Measurements from ENCODE around the gene PCYOX1L. TPM values are rescaled to one million over a fixed set of nuclear protein-coding genes. Genes with fewer than 3 reads are reported as not detected.

Gene PCYOX1L
- total and polyA plus RNA-seq, 9 of the 15 experiments (the other 6 are each of a cell fraction or from before 2014, with no cell fraction given): 2.3 to 17.9 (median 6.0) TPM

DNA sequence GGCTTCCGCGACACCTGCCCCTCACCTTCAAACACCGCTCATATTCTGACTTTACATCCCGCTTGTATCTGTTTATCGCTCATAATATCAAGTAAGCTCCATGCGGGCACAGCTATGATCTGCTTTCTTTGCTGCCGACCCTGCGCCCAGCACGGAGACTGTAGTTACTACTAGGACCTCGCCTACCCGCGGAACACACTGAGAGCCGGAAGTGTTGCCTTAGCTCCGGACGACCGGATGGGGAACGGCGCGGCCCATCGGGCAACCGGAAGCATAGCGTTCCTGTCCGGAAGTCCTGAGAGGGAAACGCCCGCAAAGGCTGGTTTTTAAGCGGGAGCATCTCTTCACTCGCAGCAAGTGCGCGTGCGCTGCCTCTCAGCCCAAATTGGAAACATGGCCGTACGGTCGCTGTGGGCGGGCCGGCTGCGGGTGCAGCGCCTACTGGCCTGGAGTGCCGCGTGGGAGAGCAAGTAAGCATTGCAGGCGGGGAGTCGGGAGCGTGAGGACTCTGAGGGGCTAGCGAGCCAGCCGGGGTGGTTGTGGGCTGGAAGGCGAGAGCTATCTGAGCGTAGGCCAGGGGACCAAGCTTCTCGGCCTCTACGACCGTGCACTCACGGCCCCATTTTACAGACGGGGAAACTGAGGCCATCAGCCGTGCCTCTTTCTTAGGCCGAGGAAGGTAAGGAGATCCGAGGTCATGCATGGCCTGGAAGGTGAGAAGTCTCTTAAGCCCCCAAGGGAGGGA lies 12.5 kb upstream of the PCYOX1L start, which contains the start of gene GRPEL2:
GRPEL2 (plus strand) TSS at position 353 of the 745 bp plus-strand sequence; CDS start at position 394, 41 bp downstream.
- H3K9ac ChIP-seq (ENCODE audit: insufficient read depth in 1 of 2, low read depth in 2 of 2, low read length in 2 of 2): peak within 1 kb of the TSS; percentile 97
- DNase-seq (ENCODE audit: extremely low read depth in 1 of 4, low spot score in 3 of 4) (peak; percentile 92 to 99 (median 94)), ATAC-seq (peak; percentile 97), FAIRE-seq (peak; percentile 96)
- peak within 1 kb of the TSS; percentile 97 for H2AFZ ChIP-seq (ENCODE audit: low read depth, low read length)
- in situ Hi-C loops (cut with MboI) (no loop called here), intact Hi-C loops (cut with micrococcal nuclease) (loop anchor here (1.0 kb wide), 1 partner anchor 24 kb away; no protein-coding TSS in a partner anchor)
- no peaks in the 10 kb centered on the region for H4K20me1 ChIP-seq (replicated peaks; ENCODE audit: control insufficient read depth, insufficient read depth, low read length)
- BruUV-seq (replicated peaks): TSS peak; percentile 52
- no peaks in the 10 kb centered on the region for H3K9me1 ChIP-seq (ENCODE audit: control insufficient read depth, insufficient read depth, low read length)
- H3K79me2 ChIP-seq (ENCODE audit: control insufficient read depth, insufficient read depth, low read length): peaks cover 46% of the 10 kb centered on the region
- peak within 1 kb of the TSS; percentile 92 for H3K27ac ChIP-seq (ENCODE audit: extremely low read depth, low read depth, low read length)
- H3K36me3 ChIP-seq (ENCODE audit: control insufficient read depth, insufficient read depth, low read length): peaks cover 35% of the 10 kb centered on the region
- no peaks in the 10 kb centered on the region for H3K9me3 ChIP-seq (replicated peaks; ENCODE audit: control insufficient read depth, insufficient read depth, low read depth, low read length)
- H3K4me2 ChIP-seq (ENCODE audit: insufficient read depth, low read length): peak within 1 kb of the TSS; percentile 99
- CTCF ChIA-PET (ENCODE audit: low intra/inter-chr PET ratio): no interaction called here
- POLR2A ChIA-PET: interaction anchor here (0.7 to 4.7 kb wide), 14 partner anchors 10 to 257 kb away, joined by 3 to 87 read pairs (median 4); partner anchors contain the start of genes CSNK1A1 and PCYOX1L
- peaks cover 7 to 21% of the 10 kb centered on the region in 2 experiments; a peak in 3 of 5 replicates for H3K4me1 ChIP-seq (replicated peaks in 1 of 2; ENCODE audit: control insufficient read depth in 2 of 2, insufficient read depth in 2 of 2, low read length in 2 of 2)
- H3K27me3 ChIP-seq (ENCODE audit: control insufficient read depth in 2 of 2, insufficient read depth in 2 of 2, low read length in 2 of 2): no peaks in the 10 kb centered on the region
- peak within 1 kb of the TSS; percentile 82 for H3K4me3 ChIP-seq
- WGBS (ENCODE audit: insufficient coverage, low coverage, missing lambda C conversion rate): under 1% methylated on average over 51 of the region's 54 CpGs
- TF ChIP-seq KLF16 (IDR thresholded peaks at IDR 0.05) (no peak), POLR2AphosphoS5 (IDR thresholded peaks at IDR 0.05; ENCODE audit: control insufficient read depth, insufficient read depth, low read depth, low read length) (peak; percentile 87), PHTF2 (CRISPR knock-in tag; IDR thresholded peaks at IDR 0.05) (no peak), ESRRB (CRISPR knock-in tag; IDR thresholded peaks at IDR 0.05; ENCODE audit: borderline replicate concordance) (0 out of 2 replicates have a peak, but pooled peaks have one; percentile 38), ZNF140 (CRISPR knock-in tag; IDR thresholded peaks at IDR 0.05) (no peak), ZNF274 (IDR thresholded peaks at IDR 0.05; ENCODE audit: borderline replicate concordance, low read depth, low read length) (no peak), U2AF1 (optimal IDR thresholded peaks at IDR 0.05; ENCODE audit: low read depth, low read length) (no peak), CBFA2T2 (conservative IDR thresholded peaks at IDR 0.05) (no peak), MXI1 (IDR thresholded peaks at IDR 0.05; ENCODE audit: low read depth, low read length) (no peak), CHD1 (IDR thresholded peaks at IDR 0.05; ENCODE audit: low read length) (peak; percentile 95)
- TF ChIP-seq, protein P1, sequence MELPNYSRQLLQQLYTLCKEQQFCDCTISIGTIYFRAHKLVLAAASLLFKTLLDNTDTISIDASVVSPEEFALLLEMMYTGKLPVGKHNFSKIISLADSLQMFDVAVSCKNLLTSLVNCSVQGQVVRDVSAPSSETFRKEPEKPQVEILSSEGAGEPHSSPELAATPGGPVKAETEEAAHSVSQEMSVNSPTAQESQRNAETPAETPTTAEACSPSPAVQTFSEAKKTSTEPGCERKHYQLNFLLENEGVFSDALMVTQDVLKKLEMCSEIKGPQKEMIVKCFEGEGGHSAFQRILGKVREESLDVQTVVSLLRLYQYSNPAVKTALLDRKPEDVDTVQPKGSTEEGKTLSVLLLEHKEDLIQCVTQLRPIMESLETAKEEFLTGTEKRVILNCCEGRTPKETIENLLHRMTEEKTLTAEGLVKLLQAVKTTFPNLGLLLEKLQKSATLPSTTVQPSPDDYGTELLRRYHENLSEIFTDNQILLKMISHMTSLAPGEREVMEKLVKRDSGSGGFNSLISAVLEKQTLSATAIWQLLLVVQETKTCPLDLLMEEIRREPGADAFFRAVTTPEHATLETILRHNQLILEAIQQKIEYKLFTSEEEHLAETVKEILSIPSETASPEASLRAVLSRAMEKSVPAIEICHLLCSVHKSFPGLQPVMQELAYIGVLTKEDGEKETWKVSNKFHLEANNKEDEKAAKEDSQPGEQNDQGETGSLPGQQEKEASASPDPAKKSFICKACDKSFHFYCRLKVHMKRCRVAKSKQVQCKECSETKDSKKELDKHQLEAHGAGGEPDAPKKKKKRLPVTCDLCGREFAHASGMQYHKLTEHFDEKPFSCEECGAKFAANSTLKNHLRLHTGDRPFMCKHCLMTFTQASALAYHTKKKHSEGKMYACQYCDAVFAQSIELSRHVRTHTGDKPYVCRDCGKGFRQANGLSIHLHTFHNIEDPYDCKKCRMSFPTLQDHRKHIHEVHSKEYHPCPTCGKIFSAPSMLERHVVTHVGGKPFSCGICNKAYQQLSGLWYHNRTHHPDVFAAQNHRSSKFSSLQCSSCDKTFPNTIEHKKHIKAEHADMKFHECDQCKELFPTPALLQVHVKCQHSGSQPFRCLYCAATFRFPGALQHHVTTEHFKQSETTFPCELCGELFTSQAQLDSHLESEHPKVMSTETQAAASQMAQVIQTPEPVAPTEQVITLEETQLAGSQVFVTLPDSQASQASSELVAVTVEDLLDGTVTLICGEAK (IDR thresholded peaks at IDR 0.05): peak; percentile 99
- TF ChIP-seq, protein P1 (CRISPR knock-in tag; IDR thresholded peaks at IDR 0.05): no peak

Data from K562 (cell line).